ENCODE results near the gene SERPINE2.

The SERPINE2 gene

GRCh38 chr2:224055101-224055500 lies 16.0 kb upstream of the SERPINE2 start:
- in situ Hi-C loops (cut with HindIII; ENCODE audit: low sequenced_read_pairs) = no loop called here

- in situ Hi-C loops (cut with HindIII; ENCODE audit: low sequenced_read_pairs) = no loop called here
Measured at GRCh38 chr2:224046752-224047151, 7.7 kb upstream of the SERPINE2 start.

GRCh38 chr2:224042191-224042696 lies 3.2 kb upstream of the SERPINE2 start:
- in situ Hi-C loops (cut with HindIII; ENCODE audit: low sequenced_read_pairs) = no loop called here

- in situ Hi-C loops (cut with HindIII; ENCODE audit: low sequenced_read_pairs) = no loop called here
Measured at GRCh38 chr2:224041554-224041953, 2.5 kb upstream of the SERPINE2 start.

- in situ Hi-C loops (cut with HindIII; ENCODE audit: low sequenced_read_pairs) = no loop called here
Measured at GRCh38 chr2:224040753-224041152, 1.7 kb upstream of the SERPINE2 start.

GRCh38 chr2:224039770-224040440 lies 819 bp upstream of the SERPINE2 start:
- in situ Hi-C loops (cut with HindIII; ENCODE audit: low sequenced_read_pairs) = no loop called here

GRCh38 chr2:224038830-224039079 lies 331 bp downstream of the SERPINE2 start:
- in situ Hi-C loops (cut with HindIII; ENCODE audit: low sequenced_read_pairs) = no loop called here

GRCh38 chr2:224038049-224038829 lies 847 bp downstream of the SERPINE2 start:
- in situ Hi-C loops (cut with HindIII; ENCODE audit: low sequenced_read_pairs) = no loop called here

- in situ Hi-C loops (cut with HindIII; ENCODE audit: low sequenced_read_pairs) = no loop called here
Measured at GRCh38 chr2:224036731-224037361, 2.2 kb downstream of the SERPINE2 start.

GRCh38 chr2:224034017-224034416 lies 5.1 kb downstream of the SERPINE2 start:
- in situ Hi-C loops (cut with HindIII; ENCODE audit: low sequenced_read_pairs) = no loop called here

GRCh38 chr2:224033601-224034000 lies 5.5 kb downstream of the SERPINE2 start:
- in situ Hi-C loops (cut with HindIII; ENCODE audit: low sequenced_read_pairs) = no loop called here

- in situ Hi-C loops (cut with HindIII; ENCODE audit: low sequenced_read_pairs) = no loop called here
Measured at GRCh38 chr2:224032283-224032682, 6.8 kb downstream of the SERPINE2 start.

GRCh38 chr2:224031358-224031970 lies 7.6 kb downstream of the SERPINE2 start:
- in situ Hi-C loops (cut with HindIII; ENCODE audit: low sequenced_read_pairs) = no loop called here

GRCh38 chr2:224030786-224031185 lies 8.3 kb downstream of the SERPINE2 start:
- in situ Hi-C loops (cut with HindIII; ENCODE audit: low sequenced_read_pairs) = no loop called here

GRCh38 chr2:224029876-224030275 lies 9.2 kb downstream of the SERPINE2 start:
- in situ Hi-C loops (cut with HindIII; ENCODE audit: low sequenced_read_pairs) = no loop called here

GRCh38 chr2:224027931-224028330 lies 11.2 kb downstream of the SERPINE2 start:
- in situ Hi-C loops (cut with HindIII; ENCODE audit: low sequenced_read_pairs) = no loop called here

- in situ Hi-C loops (cut with HindIII; ENCODE audit: low sequenced_read_pairs) = no loop called here
Measured at GRCh38 chr2:224027070-224027469, 12.0 kb downstream of the SERPINE2 start.

GRCh38 chr2:224025874-224026273 lies 13.2 kb downstream of the SERPINE2 start:
- in situ Hi-C loops (cut with HindIII; ENCODE audit: low sequenced_read_pairs) = no loop called here

GRCh38 chr2:224024270-224024669 lies 14.8 kb downstream of the SERPINE2 start:
- in situ Hi-C loops (cut with HindIII; ENCODE audit: low sequenced_read_pairs) = no loop called here

GRCh38 chr2:224023188-224023587 lies 15.9 kb downstream of the SERPINE2 start:
- in situ Hi-C loops (cut with HindIII; ENCODE audit: low sequenced_read_pairs) = no loop called here

GRCh38 chr2:224022486-224022885 lies 16.6 kb downstream of the SERPINE2 start:
- in situ Hi-C loops (cut with HindIII; ENCODE audit: low sequenced_read_pairs) = no loop called here

- in situ Hi-C loops (cut with HindIII; ENCODE audit: low sequenced_read_pairs) = no loop called here
Measured at GRCh38 chr2:224020523-224020922, 18.6 kb downstream of the SERPINE2 start.
